SU-DHL-6 (cell line): Measurements from ENCODE around the gene VPS41.

Experiments
- EZH2phosphoT487 ChIP-seq: fragments of 200-600 bp; sonication (generic), shearing (Covaris generic); conservative IDR thresholded peaks from 2 replicates; pipeline ENCODE4 v1.6.1; 2018; ENCODE audit warnings: mild to moderate bottlenecking, antibody characterized with exemption, low read length, moderate library complexity, mixed read lengths
- TF ChIP-seq, protein P1 (sequence below): fragments of 200-600 bp; sonication (generic); IDR thresholded peaks from one replicate; pipeline ENCODE4 v1.5.1; 2017; ENCODE audit warnings: antibody characterized with exemption, mild to moderate bottlenecking, low read length, moderate library complexity; ENCODE audit not compliant: insufficient read depth, poor library complexity, severe bottlenecking

DNA sequence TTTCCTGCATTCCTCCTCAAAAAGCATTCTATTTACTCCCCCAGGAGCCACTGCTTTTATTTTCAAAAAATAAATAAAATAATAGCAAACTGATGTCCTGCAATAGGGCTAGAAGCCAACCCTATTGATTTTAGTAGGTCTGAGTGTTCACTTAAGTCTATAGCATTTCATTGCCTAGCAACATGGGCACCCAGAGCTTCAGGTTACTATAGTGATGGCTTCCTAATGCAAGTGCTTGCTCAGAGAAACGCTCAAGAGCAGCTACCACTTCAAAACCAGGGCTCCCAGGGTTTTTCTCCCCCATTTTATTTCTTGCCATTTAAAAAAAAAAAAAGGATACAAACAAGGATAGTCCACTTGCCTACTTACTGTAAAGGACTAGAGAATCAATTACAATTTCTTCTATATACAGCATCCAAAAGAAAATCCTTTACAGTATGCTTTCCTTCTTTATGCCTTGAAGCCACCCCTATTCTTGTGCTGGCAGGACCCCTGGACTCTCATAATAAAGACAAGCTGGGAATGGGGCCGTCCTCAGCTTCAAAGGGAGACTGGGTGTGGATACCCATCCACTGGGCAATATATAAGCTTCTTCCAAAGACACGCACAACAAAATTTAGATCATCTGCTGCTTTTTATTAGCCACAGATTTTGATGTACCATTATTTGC is 133.3 kb downstream of the VPS41 start:
- TF ChIP-seq, protein P1, sequence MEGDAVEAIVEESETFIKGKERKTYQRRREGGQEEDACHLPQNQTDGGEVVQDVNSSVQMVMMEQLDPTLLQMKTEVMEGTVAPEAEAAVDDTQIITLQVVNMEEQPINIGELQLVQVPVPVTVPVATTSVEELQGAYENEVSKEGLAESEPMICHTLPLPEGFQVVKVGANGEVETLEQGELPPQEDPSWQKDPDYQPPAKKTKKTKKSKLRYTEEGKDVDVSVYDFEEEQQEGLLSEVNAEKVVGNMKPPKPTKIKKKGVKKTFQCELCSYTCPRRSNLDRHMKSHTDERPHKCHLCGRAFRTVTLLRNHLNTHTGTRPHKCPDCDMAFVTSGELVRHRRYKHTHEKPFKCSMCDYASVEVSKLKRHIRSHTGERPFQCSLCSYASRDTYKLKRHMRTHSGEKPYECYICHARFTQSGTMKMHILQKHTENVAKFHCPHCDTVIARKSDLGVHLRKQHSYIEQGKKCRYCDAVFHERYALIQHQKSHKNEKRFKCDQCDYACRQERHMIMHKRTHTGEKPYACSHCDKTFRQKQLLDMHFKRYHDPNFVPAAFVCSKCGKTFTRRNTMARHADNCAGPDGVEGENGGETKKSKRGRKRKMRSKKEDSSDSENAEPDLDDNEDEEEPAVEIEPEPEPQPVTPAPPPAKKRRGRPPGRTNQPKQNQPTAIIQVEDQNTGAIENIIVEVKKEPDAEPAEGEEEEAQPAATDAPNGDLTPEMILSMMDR: no peak
- TF ChIP-seq EZH2phosphoT487: no peak
